ENCODE measurements around the gene CCDC106.

DNA sequence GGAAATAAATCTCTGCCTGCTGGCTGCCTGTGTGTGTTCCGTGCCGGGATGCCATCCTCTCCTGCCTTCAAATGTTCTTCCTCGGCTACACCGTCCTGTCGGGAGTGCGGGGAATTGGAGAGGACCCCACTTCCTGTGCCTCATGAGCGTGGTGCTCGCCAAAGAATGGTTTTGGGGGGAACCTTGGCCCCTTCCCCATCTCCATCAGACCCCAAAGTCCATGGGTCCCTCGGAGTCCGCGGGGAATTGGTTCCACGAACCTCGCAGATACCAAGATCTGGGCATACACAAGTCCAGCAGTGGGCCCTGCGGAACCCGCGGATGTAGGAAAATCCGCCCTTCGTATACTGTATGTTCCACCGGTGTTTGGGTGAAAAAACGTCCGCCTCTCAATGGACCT is 44.9 kb upstream of the CCDC106 start:
- no peak for TF ChIP-seq CTCF (IDR thresholded peaks at IDR 0.05; ENCODE audit: low read length)
- no peak for TF ChIP-seq EZH2 (IDR thresholded peaks at IDR 0.05; ENCODE audit: borderline replicate concordance, low read length)
